Activated T-cell treated with anti-CD3 and anti-CD28 coated beads for 24 hours (primary cell): ENCODE measurements around the gene RGS7.
"Not testable (repeated sequence)": the region's sequence is repeated elsewhere in the genome, so short reads cannot be mapped to it uniquely, and the experiment has no call there.

Experiments
- DNase-seq: peaks from one replicate; pipeline ENCODE4 v3.0.0-alpha.2; 2020; ENCODE audit warnings: low read depth

The RGS7 gene

DNA sequence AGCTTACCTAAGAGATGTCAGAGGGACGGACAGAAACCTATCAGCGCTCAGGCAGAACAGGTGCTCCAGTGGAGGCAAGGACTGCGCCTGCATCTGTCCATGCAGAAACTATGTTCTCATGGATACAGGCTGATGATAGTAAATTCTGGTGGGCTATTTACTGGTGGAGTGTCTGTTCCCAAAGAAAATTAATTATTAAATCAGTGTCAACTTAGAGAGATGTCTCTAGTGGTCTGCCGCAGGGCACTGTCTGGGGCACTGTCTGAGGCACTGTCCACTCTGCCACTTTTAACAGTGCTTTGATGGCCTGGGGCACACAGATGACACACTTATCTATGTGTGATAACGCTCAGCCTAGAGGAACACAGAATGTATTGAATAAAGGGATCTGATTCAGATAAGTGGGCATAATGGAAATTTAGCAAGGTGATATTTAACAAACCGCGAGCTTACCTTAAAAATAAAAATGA, 148.1 kb downstream of the RGS7 start:
- no peak for DNase-seq

DNA sequence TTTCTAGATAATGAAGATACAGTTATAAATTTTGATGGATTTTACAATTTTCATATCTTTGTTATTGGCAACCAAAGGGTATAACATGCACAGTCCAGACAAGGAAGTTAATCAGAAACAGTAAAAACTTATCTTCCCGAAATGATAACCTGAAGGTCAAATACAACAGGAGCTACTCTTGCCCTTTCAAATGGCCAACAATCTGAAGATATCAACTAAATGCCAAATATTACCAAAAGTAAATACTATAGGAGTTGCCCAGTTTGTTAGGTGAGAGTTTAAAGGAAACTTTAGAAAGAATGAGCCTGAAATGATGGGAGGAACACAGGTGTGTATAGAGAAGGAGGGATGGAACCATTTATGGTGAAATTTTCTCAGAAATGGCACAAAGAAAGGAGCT, 153.2 kb downstream of the RGS7 start:
- DNase-seq = no peak

DNA sequence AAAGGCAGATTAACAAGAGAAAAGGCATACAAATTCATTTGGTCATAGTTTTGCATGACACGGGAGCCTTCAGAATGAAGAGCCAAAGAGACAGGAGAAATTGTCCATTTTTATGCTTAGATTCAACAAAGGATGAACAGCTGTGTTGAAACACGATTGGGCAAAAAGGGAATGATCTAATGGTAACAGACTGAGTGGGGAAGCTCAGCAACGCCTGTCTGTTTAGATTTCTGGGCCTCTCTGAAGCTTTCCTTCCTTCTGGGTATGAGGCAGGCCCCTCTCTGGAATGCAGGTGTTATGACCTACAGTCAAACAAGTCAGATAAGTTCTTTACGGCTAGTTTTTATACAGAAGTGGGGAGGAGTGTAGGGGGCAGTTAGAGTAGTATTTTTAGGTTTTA, 154.6 kb downstream of the RGS7 start:
- DNase-seq = no peak

- DNase-seq = no peak
Measured at GRCh38 chr1:241186716-241187115, 170.3 kb downstream of the RGS7 start.

GRCh38 chr1:241181971-241182370, 175.0 kb downstream of the RGS7 start:
- no peak for DNase-seq

GRCh38 chr1:241181471-241181870, 175.5 kb downstream of the RGS7 start:
- DNase-seq = no peak

- DNase-seq = no peak
Measured at GRCh38 chr1:241180569-241180968, 176.4 kb downstream of the RGS7 start.

GRCh38 chr1:241177660-241178059, 179.3 kb downstream of the RGS7 start:
- DNase-seq = no peak

DNA sequence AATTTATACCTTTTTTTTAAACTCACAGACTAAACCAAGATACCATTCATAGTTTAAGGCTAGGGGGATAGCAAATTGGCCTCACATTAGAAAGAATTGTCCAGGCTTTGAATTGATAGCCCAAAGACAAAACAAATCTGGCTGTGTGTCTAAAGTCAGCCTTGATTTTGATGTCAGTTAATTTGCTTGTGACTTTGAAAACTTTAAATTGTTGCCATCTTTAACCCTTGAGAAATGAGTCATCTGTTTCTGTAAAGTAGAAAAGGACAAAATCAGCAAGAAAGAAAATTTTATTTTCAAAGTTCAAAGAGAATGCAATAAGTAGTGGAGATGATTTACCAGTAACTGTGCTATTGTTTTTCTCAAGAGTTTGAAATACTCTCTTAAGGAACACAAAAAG, 184.5 kb downstream of the RGS7 start:
- no peak for DNase-seq

DNA sequence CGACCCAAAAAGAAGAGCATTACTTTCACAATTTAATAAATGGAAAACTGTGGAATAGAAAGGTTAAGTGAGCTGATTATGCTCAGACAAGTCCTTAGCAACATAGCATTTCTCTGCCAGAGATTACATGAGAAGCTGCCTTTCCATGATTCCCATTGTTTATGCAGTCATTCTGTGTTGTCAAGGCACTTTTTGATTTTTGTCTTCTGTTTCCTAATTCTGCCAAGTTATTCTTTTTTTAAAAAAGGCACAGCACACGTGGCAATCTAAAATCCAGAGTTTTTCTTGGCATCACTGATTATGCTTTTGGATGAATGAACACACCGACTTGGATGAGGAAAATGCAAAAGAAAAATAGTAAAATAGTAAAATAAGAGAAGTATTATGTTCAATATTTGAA, 185.0 kb downstream of the RGS7 start:
- no peak for DNase-seq

- DNase-seq = no peak
Measured at GRCh38 chr1:241167121-241167630, 189.8 kb downstream of the RGS7 start.

DNA sequence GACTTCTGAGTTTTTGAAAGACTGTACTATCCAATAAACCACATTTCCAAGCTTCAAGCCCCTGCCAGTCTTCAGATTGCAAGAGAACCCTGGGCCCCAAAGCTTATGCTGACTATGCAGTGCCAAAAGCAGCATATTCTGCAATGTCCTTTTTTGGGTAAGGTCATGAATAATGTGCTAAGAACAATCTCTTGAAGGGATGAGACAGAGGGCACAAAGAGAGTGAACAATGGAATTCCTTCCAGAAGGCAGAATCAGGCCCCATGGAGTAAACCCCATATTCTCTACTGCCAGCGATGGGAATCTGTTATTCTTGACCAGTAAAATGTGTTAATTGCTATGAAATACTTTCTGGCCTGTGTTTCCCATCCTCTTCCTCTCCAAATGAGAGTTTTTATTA, 190.4 kb downstream of the RGS7 start:
- DNase-seq = no peak

DNA sequence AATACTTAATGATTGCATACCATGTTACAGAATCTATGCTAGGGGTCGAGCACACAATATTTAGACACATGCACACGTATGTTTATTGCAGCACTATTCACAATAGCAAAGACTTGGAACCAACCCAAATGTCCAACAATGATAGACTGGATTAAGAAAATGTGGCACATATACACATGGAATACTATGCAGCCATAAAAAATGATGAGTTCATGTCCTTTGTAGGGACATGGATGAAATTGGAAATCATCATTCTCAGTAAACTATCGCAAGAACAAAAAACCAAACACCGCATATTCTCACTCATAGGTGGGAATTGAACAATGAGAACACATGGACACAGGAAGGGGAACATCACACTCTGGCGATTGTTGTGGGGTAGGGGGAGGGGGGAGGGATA, 191.7 kb downstream of the RGS7 start:
- DNase-seq = not testable (repeated sequence)

- no peak for DNase-seq
Measured at GRCh38 chr1:241163363-241163762, 193.6 kb downstream of the RGS7 start.

DNA sequence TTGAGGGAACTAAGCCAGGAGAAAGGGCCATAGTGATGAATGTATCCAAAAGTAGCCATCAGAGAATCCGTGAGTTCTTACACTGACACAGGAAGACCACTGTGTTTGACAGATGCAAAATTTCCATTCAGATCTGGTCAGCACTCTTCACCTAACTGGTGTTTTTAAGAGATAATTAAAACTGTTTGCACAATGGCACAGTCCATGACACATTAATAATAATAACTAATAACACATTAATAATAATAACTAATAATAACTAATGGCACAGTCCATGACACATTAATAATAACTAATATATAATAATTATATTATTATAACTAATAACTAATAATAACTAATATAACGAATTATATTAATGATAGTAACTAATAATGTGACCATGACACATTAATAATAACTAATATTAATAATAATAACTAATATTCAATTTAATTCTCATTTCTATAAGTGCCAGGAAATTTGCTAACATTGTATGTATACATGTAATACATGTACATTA, 195.8 kb downstream of the RGS7 start:
- DNase-seq = no peak

DNA sequence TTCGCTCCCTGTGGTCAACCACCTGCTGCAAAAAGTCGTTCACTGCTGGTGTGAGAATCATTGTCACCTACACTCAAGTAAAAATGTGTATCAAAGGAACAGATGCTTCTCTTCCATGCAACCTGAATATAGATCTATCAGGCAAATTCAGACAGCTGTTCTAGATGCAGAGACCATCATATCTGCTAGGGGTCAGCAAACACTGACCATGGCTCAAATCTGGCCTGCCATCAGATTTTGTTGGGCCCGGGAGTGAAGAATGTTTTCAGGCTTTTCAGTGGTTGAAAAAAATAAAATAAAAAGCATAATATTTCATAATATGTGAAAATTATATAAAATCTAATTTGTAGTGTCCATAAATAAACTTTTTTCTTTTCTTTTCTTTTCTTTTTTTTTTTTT, 199.6 kb downstream of the RGS7 start:
- no peak for DNase-seq

GRCh38 chr1:241156231-241156965, 200.6 kb downstream of the RGS7 start:
- no peak for DNase-seq

GRCh38 chr1:241145881-241146280, 211.1 kb downstream of the RGS7 start:
- no peak for DNase-seq

- DNase-seq = no peak
Measured at GRCh38 chr1:241143765-241144442, 213.1 kb downstream of the RGS7 start.

- no peak for DNase-seq
Measured at GRCh38 chr1:241142493-241142892, 214.5 kb downstream of the RGS7 start.

DNA sequence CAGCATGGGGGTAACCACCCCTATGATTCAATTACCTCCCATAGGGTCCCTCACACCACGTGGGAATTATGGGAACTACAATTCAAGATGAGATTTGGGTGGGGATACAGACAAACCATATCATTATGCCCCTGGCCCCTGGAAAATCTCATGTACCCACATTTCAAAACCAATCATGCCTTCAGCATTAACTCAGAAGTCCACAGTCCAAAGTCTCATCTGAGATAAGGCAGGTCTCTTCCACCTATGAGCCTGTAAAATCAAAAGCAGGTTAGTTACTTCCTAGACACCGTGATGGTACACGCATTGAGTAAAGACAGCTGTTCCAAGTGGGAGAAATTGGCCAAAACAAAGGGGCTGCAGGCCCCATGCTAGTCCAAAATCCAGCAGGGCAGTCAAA, 215.4 kb downstream of the RGS7 start:
- not testable (repeated sequence) for DNase-seq

- DNase-seq = no peak
Measured at GRCh38 chr1:241140670-241141069, 216.3 kb downstream of the RGS7 start.

GRCh38 chr1:241139047-241139446, 218.0 kb downstream of the RGS7 start:
- DNase-seq = no peak
